Measurements from ENCODE around the gene BRPF1.

Gene BRPF1

DNA sequence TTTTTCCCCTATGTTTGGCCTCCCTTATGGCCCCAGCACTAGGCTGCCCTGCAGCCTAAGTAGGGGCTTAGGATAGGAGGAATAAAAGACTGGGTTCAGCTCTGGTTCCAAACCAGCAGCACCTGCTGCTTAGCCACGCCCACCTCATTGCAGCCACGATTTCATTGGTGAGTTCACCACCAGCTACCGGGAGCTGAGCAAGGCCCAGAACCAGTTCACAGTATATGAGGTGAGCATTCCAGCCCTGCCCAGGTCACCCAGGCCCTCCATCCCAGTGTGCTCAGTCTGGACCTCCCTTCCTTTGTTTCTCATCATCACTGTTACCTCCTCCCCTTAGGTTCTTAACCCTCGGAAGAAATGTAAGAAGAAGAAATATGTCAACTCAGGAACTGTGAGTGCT is 16.4 kb upstream of the BRPF1 start:
- Histone ChIP-seq H3K79me2 (ENCODE audit: insufficient read depth, low read length) (no peaks in the 10 kb centered on the region), H3K9me2 (replicated peaks; ENCODE audit: low read depth, low read length) (no peaks in the 10 kb centered on the region), H3K4me3 (ENCODE audit: low read length, poor library complexity, severe bottlenecking) (no peak overlapping the region), H2AFZ (ENCODE audit: low read length) (no peak overlapping the region), H3K9ac (ENCODE audit: low read depth, low read length, poor library complexity, severe bottlenecking) (no peak overlapping the region), H3F3A (ENCODE audit: low read depth) (no peaks in the 10 kb centered on the region), H4K20me1 (ENCODE audit: insufficient read depth, low read length, poor library complexity, severe bottlenecking) (no peaks in the 10 kb centered on the region), H3K36me3 (ENCODE audit: insufficient read depth, low read length) (no peaks in the 10 kb centered on the region), H3K27me3 (ENCODE audit: insufficient read depth, low read length, poor library complexity, severe bottlenecking) (no peaks in the 10 kb centered on the region), H3K4me1 (ENCODE audit: insufficient read depth, low read length, poor library complexity, severe bottlenecking) (peaks cover 3% of the 10 kb centered on the region), H3K4me2 (ENCODE audit: low read depth, low read length, poor library complexity, severe bottlenecking) (no peak overlapping the region), H3K9me3 (ENCODE audit: insufficient read depth, low read depth, low read length) (no peaks in the 10 kb centered on the region)
- no peak for TF ChIP-seq EZH2phosphoT487 (IDR thresholded peaks at IDR 0.05; ENCODE audit: borderline replicate concordance)
- TF ChIP-seq, protein P1, sequence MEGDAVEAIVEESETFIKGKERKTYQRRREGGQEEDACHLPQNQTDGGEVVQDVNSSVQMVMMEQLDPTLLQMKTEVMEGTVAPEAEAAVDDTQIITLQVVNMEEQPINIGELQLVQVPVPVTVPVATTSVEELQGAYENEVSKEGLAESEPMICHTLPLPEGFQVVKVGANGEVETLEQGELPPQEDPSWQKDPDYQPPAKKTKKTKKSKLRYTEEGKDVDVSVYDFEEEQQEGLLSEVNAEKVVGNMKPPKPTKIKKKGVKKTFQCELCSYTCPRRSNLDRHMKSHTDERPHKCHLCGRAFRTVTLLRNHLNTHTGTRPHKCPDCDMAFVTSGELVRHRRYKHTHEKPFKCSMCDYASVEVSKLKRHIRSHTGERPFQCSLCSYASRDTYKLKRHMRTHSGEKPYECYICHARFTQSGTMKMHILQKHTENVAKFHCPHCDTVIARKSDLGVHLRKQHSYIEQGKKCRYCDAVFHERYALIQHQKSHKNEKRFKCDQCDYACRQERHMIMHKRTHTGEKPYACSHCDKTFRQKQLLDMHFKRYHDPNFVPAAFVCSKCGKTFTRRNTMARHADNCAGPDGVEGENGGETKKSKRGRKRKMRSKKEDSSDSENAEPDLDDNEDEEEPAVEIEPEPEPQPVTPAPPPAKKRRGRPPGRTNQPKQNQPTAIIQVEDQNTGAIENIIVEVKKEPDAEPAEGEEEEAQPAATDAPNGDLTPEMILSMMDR (conservative IDR thresholded peaks at IDR 0.05; ENCODE audit: low read length): no peak

DNA sequence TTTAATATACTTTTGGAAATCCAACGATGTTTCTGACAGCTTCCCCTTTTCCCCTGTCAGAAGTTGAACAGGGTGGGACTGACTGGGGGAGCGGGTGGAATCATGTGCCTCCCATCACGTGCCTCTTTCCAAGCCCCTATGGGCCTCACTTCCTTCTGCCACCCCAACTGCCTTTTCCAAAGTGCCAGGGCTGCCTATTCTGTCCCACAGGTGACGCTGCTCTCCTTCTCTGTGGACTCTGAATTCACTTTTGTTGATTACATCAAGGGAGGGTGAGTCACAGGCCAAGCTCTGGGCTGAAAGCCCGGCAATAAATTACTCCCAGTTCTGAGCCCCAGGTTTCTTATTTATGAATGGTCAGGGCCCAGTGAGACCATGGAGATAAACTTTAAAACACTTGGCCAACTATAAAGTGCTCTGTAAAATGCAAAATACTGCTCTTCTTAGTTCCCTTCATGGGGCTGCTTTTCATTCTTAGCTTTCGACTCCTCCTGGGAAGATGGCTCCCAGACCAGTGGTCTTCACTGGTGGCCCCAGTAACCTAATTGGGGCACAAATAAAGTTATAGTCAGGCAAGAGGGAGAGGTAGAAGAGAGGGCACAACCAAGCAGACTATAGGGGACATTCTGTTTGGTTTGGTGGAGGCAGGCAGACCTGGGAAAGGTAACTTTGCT is 15.6 kb upstream of the BRPF1 start:
- Histone ChIP-seq H3K4me1 (ENCODE audit: insufficient read depth, low read length, poor library complexity, severe bottlenecking) (peaks cover 3% of the 10 kb centered on the region), H3K9me2 (replicated peaks; ENCODE audit: low read depth, low read length) (no peaks in the 10 kb centered on the region), H3K36me3 (ENCODE audit: insufficient read depth, low read length) (no peaks in the 10 kb centered on the region), H3K9me3 (ENCODE audit: insufficient read depth, low read depth, low read length) (no peaks in the 10 kb centered on the region), H3K9ac (ENCODE audit: low read depth, low read length, poor library complexity, severe bottlenecking) (no peak overlapping the region), H2AFZ (ENCODE audit: low read length) (no peak overlapping the region), H3F3A (ENCODE audit: low read depth) (no peaks in the 10 kb centered on the region), H3K4me2 (ENCODE audit: low read depth, low read length, poor library complexity, severe bottlenecking) (no peak overlapping the region), H3K4me3 (ENCODE audit: low read length, poor library complexity, severe bottlenecking) (no peak overlapping the region), H4K20me1 (ENCODE audit: insufficient read depth, low read length, poor library complexity, severe bottlenecking) (no peaks in the 10 kb centered on the region), H3K27me3 (ENCODE audit: insufficient read depth, low read length, poor library complexity, severe bottlenecking) (no peaks in the 10 kb centered on the region), H3K79me2 (ENCODE audit: insufficient read depth, low read length) (no peaks in the 10 kb centered on the region)
- no peak for TF ChIP-seq EZH2phosphoT487 (IDR thresholded peaks at IDR 0.05; ENCODE audit: borderline replicate concordance)
- TF ChIP-seq, protein P1 (conservative IDR thresholded peaks at IDR 0.05; ENCODE audit: low read length): no peak; the same call in 1 of the 2 replicates

DNA sequence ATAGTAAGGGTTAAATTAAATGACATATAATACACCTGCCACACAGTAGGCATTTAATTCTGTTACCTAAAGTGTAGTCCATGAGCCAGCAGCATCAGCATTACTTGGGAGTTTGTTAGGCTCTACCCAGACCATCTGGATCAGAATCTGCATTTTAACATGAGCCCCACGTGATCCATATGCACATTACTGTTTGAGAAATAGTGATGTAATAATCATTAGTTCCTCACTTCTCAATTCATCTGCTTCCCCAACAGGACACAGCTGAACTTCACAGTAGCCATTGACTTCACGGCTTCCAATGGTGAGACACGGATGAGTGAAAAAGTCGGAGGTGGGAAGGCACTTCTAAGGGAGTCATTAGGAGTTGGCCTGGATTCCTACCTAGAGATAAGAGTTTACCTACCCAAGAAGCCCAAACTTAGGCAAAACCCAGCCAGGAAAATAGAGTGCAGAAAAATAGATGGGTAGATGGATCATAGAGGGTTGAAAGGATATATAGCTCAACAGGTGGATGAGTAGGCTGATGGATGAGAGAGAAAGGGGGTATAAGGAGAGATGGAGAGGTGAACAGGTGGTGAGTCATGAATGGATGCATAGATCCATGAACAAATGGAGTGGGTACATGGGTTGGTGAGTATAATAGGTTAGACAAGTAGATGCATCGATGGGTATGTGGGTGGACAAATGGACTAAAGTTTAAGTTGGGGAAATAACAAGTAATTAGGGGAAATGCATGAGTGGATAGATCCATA is 14.6 kb upstream of the BRPF1 start:
- Histone ChIP-seq H3K36me3 (ENCODE audit: insufficient read depth, low read length) (no peaks in the 10 kb centered on the region), H3K9me3 (ENCODE audit: insufficient read depth, low read depth, low read length) (no peaks in the 10 kb centered on the region), H3K4me3 (ENCODE audit: low read length, poor library complexity, severe bottlenecking) (no peak overlapping the region), H3K9me2 (replicated peaks; ENCODE audit: low read depth, low read length) (no peaks in the 10 kb centered on the region), H3K4me1 (ENCODE audit: insufficient read depth, low read length, poor library complexity, severe bottlenecking) (peaks cover 3% of the 10 kb centered on the region), H2AFZ (ENCODE audit: low read length) (no peak overlapping the region), H3K9ac (ENCODE audit: low read depth, low read length, poor library complexity, severe bottlenecking) (no peak overlapping the region), H3K79me2 (ENCODE audit: insufficient read depth, low read length) (no peaks in the 10 kb centered on the region), H3K4me2 (ENCODE audit: low read depth, low read length, poor library complexity, severe bottlenecking) (no peak overlapping the region), H3F3A (ENCODE audit: low read depth) (no peaks in the 10 kb centered on the region), H3K27me3 (ENCODE audit: insufficient read depth, low read length, poor library complexity, severe bottlenecking) (no peaks in the 10 kb centered on the region), H4K20me1 (ENCODE audit: insufficient read depth, low read length, poor library complexity, severe bottlenecking) (no peaks in the 10 kb centered on the region)
- TF ChIP-seq, protein P1 (conservative IDR thresholded peaks at IDR 0.05; ENCODE audit: low read length): no peak
- no peak for TF ChIP-seq EZH2phosphoT487 (IDR thresholded peaks at IDR 0.05; ENCODE audit: borderline replicate concordance)

All from Loucy (cell line).